NOMO-1 treated with dmso at 0.1 percent for 144 hours (cell line): ENCODE measurements around the gene ZNF326.
"Not testable (repeated sequence)": the region's sequence is repeated elsewhere in the genome, so short reads cannot be mapped to it uniquely, and the experiment has no call there.

ENCODE experiments used
- DNase-seq: peaks from one replicate; lab custom pipeline; 2025; ENCODE audit not compliant: unreplicated experiment; lab: John Stamatoyannopoulos, UW

The ZNF326 gene

GRCh38 chr1:89966656-89967055 is 28.3 kb upstream of the ZNF326 start:
- DNase-seq = no peak

GRCh38 chr1:89971600-89971999 is 23.3 kb upstream of the ZNF326 start:
- no peak for DNase-seq

- no peak for DNase-seq
These were observed 22.9 kb upstream of the ZNF326 start for GRCh38 chr1:89972024-89972423.

GRCh38 chr1:89973471-89974127 is 21.3 kb upstream of the ZNF326 start:
- no peak for DNase-seq

GRCh38 chr1:89974256-89974655 is 20.7 kb upstream of the ZNF326 start:
- no peak for DNase-seq

GRCh38 chr1:89974696-89975470 is 20.0 kb upstream of the ZNF326 start:
- DNase-seq = no peak

- DNase-seq = peak; percentile 26
These were observed 19.3 kb upstream of the ZNF326 start for GRCh38 chr1:89975540-89976125.

GRCh38 chr1:89978755-89979154 is 16.2 kb upstream of the ZNF326 start:
- DNase-seq = no peak

- DNase-seq = no peak
These were observed 14.3 kb upstream of the ZNF326 start for GRCh38 chr1:89980605-89981004.

- not testable (repeated sequence) for DNase-seq
These were observed 12.1 kb upstream of the ZNF326 start for GRCh38 chr1:89982846-89983245.

- DNase-seq = not testable (repeated sequence)
These were observed 10.3 kb upstream of the ZNF326 start for GRCh38 chr1:89984564-89985116.

- no peak for DNase-seq
These were observed 8.9 kb upstream of the ZNF326 start for GRCh38 chr1:89986020-89986419.

GRCh38 chr1:89987159-89987819 is 7.6 kb upstream of the ZNF326 start:
- DNase-seq = peak; percentile 49

GRCh38 chr1:89989099-89989498 is 5.8 kb upstream of the ZNF326 start:
- no peak for DNase-seq

- DNase-seq = no peak
These were observed 5.1 kb upstream of the ZNF326 start for GRCh38 chr1:89989799-89990198.

- DNase-seq = no peak
These were observed 3.7 kb upstream of the ZNF326 start for GRCh38 chr1:89990976-89991831.

GRCh38 chr1:89993541-89993940 is 1.4 kb upstream of the ZNF326 start:
- DNase-seq = no peak

- no peak for DNase-seq
These were observed 592 bp upstream of the ZNF326 start for GRCh38 chr1:89994231-89994804.

- no peak for DNase-seq
These were observed 914 bp downstream of the ZNF326 start for GRCh38 chr1:89995598-89996449.
